GM19372 (cell line): Measurements from ENCODE around the gene CTF1.
A peak's percentile ranks its signal among the peaks of the same experiment; 100 is the strongest.
"Not testable (repeated sequence)": the region's sequence is repeated elsewhere in the genome, so short reads cannot be mapped to it uniquely, and the experiment has no call there.

Source experiments
- ATAC-seq: cut with Tn5 transposase; IDR thresholded peaks from one replicate; pipeline ENCODE4 v1.9.1; 2021; ENCODE audit warnings: mild to moderate bottlenecking, low read depth, moderate library complexity; ENCODE audit not compliant: unreplicated experiment

The CTF1 gene

DNA sequence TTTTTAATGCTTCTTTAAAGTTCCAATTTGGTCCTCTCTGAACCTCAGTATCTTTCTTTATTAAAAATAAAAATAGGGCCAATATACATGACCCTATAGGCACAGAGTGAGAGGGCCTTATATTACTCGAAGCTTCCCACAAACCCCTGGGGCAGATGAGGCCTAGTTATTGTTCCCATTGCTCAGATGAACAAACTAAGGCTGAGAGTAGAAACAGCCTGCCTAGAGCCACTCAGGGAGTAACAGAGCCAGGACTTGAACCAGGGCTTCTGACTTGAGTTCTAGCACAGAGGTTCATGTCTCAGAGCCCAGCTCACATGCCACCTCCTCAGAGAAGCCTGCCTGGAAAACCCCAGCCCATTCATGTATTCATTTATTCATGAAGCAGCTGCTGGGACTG lies 10.3 kb upstream of the CTF1 start:
- ATAC-seq = no peak

GRCh38 chr16:30887927-30888326 lies 8.5 kb upstream of the CTF1 start:
- no peak for ATAC-seq

DNA sequence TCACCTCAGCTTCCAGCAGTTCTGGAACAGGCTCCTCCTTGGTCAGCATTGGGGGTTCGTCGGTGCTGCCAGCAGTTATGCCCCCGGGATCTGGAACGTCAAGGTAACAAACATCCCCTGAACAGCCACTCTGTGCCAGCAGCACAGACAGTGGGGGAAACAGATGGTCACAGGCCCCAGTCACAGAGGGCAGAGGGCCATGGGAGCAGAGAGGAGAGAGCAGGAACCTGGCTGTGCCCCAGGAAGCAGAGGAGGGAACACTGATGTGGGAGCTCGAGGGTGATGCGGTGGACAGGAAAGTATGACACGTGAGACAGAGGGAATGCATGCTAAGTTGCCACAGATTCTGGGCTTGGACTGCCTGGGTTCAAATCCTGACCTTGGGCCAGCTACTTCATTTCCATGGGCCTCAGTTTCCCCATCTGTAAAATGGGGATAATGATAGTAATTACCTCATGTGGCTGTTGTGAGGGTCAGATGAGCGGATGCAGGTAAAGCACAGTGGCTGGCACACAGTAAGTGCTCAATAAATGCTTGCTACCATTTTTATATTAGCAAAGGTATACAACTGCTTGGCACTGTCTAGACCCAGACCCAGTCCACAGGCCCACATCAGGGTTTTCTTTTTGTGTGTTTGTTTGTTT lies 7.4 kb upstream of the CTF1 start:
- ATAC-seq = no peak

DNA sequence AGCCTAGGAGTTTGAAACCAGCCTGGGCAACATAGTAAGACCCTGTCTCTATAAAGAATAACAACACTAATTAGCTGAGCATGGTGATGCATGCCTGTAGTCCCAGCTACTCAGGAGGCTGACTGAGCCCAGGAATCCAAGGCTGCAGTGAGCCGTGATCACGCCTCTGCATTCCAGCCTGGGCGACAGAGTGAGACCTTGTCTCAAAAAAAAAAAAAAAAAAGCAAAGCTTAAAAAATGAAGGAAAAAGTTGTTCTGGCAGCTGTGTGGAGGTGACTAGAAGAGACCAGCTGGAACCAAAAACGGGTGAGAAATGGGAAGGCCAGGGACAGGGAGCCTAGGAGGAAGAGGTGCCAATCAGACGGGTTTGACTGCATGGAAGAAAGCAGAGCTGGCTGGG lies 6.7 kb upstream of the CTF1 start:
- no peak for ATAC-seq

GRCh38 chr16:30891043-30891823 lies 5.2 kb upstream of the CTF1 start:
- not testable (repeated sequence) for ATAC-seq

- ATAC-seq = no peak
Measured at GRCh38 chr16:30892670-30893416, 3.6 kb upstream of the CTF1 start.

- no peak for ATAC-seq
Measured at GRCh38 chr16:30893417-30893743, 3.0 kb upstream of the CTF1 start.

DNA sequence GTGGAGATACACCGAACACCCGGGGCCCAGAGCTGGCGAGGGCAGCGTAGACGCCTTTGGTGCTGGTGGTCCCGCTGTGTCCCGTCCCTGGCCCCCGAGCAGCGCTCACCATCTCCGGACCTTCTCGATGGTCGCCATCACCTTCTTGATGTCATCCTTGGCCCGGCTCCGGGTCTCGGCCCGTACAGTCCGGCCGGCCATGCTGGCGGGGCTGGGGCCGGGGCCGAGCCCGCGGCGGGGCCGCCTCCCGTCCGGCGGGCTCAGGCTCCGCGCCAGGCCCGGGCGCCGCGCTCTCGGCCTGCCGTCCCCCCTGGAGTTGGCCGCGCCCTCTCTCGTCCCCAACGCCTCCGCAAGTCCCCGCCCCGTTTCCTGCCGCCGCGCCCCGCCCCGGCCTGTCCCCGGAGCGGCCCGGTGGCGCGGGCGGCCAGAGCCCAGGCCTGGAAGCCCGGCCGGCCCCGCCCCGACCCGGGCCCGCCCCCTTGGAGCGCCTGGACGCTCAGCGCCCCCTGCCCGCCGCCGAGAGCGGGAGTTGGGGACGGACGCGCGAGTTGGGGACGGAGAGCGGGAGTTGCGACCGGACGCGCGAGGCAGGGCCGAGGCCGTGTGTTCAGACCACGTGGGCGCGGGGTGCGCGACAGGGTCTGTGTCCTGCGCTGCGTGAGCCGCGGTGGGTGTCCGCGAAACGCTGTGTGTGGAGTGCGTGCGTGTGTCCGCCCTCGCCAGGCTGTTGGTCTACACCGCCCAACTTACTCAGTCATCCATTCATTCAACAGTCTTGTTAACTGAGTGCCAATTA lies 2.5 kb upstream of the CTF1 start, which contains the start of gene BCL7C:
TSS of gene BCL7C (minus strand) at position 334 of the 796 bp plus-strand sequence. CDS start at position 201, 133 bp downstream.
- peak; percentile 67 for ATAC-seq

GRCh38 chr16:30894540-30895368 lies 1.7 kb upstream of the CTF1 start:
- no peak for ATAC-seq

DNA sequence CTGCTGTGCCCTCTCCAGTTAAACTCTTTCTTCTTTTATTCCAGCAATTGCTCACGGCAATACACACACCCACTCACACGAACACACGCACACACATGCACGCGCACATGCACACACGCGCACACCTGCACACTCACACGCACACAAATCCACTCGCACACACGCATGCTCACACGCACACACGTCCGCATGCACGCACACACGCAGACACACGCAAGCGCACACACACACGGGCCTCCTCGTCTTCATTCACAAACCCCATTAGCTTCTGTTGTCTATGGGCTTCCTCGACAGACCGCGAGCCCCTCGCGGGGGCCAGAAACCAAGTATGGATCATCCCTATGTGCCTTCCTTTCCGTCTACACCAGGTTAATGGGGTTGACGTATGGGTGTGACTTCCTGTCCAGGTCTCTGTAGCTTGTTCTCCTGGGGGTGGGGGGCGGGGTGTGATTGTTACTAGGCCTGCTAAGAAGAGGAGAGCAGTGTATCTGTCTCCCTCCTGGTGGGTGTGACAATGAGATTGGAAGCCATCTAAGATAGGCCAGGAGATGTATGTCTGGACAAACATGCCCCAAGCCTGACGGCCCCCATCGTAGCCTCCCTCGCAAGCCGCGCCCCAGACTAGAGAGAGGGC lies 670 bp upstream of the CTF1 start:
- ATAC-seq = no peak

DNA sequence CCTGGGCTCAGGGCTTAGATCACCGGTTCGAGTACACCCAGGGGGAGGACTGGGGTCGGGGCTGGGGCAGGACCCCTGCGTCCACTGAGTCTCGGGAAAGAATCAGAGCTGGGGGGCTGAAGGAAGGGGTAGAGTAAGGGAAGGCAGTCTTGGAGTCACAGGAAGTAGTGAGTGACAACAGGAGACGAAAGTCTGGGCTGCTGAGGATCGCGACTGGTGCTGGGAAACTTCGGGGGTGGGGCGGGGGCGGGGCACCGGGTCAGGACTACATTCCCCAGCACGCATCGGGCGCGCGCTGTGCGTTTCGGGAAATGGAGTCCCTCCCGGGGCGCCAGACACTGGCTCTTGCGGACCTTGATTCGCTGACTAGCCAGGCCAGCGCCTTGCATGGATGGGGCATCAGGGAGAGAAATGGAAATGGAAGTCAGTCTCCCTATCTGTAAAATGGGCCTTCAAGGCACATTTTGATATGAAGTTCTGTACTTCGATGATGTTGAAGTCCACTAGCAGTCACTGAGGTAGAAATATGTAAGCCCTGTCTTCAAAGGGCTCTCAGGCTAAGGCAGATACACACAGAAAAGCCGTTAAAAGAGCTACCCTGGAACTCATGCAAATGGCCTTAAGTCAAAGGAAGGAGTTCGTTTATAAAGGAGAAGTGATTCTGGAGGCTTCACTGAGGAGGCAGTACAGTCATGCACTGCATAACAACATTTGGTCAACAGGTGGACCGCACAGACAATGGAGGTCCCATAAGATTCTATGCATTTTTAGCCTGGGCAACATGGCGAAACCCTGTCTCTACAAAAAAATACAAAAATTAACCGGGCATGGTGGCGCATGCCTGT lies 697 bp downstream of the CTF1 start:
- no peak for ATAC-seq

GRCh38 chr16:30899794-30900193 lies 3.4 kb downstream of the CTF1 start:
- ATAC-seq = no peak

DNA sequence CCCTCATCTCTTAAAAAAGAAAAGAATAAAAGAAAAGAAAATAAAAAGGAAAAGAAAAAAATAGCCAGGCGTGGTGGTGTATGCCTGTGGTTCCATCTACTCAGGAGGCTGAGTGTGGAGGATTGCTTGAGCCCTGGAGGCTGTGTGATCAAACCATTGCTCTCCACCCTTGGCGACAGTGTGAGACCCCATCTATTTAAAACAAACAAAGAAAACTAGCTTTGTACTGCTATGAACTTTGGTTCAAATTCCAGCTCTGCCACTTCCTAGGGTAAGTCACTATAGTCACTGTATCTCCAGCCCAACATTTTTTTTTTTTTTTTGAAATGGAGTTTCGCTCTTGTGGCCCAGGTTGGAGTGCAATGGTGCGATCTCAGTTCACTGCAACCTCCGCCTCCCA lies 4.2 kb downstream of the CTF1 start:
- ATAC-seq = no peak

GRCh38 chr16:30901201-30902028 lies 5.0 kb downstream of the CTF1 start:
- no peak for ATAC-seq

DNA sequence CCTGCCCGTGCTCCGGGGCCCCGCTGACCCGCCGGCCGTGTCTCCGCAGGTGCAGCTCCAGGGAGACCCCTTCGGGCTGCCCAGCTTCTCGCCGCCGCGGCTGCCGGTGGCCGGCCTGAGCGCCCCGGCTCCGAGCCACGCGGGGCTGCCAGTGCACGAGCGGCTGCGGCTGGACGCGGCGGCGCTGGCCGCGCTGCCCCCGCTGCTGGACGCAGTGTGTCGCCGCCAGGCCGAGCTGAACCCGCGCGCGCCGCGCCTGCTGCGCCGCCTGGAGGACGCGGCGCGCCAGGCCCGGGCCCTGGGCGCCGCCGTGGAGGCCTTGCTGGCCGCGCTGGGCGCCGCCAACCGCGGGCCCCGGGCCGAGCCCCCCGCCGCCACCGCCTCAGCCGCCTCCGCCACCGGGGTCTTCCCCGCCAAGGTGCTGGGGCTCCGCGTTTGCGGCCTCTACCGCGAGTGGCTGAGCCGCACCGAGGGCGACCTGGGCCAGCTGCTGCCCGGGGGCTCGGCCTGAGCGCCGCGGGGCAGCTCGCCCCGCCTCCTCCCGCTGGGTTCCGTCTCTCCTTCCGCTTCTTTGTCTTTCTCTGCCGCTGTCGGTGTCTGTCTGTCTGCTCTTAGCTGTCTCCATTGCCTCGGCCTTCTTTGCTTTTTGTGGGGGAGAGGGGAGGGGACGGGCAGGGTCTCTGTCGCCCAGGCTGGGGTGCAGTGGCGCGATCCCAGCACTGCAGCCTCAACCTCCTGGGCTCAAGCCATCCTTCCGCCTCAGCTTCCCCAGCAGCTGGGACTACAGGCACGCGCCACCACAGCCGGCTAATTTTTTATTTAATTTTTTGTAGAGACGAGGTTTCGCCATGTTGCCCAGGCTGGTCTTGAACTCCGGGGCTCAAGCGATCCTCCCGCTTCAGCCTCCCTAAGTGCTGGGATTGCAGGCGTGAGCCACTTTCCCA lies 5.9 kb downstream of the CTF1 start:
- peak; percentile 77 for ATAC-seq

DNA sequence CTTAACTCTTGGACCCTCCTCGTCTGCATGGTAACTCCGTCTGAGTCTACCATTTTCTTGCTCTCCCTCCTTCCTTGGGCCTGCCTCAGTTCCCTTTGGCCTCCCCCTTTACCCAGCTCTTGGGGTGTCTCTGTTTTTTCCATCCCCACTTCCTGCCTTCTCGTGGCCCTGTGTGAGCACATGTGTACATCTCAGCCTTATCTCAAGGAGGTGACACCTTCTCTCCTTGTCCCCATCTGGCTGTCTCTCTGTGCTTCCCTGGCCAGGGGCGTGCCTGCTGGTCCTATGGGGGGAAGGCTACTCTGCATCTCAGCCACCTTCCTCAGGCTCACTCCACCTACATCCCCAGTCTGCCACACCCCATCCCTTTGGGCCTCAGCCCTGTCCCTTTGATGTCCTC lies 6.6 kb downstream of the CTF1 start:
- ATAC-seq = no peak

GRCh38 chr16:30903596-30903995 lies 7.2 kb downstream of the CTF1 start:
- no peak for ATAC-seq
